AG04450 (cell line): ENCODE data around the gene SLC1A2. TPM values are rescaled to one million over a fixed set of nuclear protein-coding genes. Genes with fewer than 3 reads are reported as not detected.
A peak's percentile ranks its signal among the peaks of the same experiment; 100 is the strongest.

Experiments
- CTCF ChIA-PET: fragments of 300-600, 350-600 bp; formaldehyde crosslinking; extraction: SDS; loops from one replicate; lab custom pipeline; 2022; ENCODE audit warnings: antibody characterized with exemption, inconsistent platforms; lab: Charles Lee
- POLR2A ChIA-PET: fragments of 350-600 bp; formaldehyde crosslinking; extraction: SDS; loops from one replicate; lab custom pipeline; 2021; ENCODE audit warnings: antibody characterized with exemption, inconsistent platforms; lab: Yijun Ruan, JAX
- DNase-seq: peaks from one replicate; pipeline ENCODE4 v3.0.0-alpha.2; 2011; ENCODE audit warnings: low read depth, low spot score
- H3K27ac ChIP-seq: one replicate; pipeline ENCODE4 v1.5.1; 2012; ENCODE audit warnings: low read depth, low read length, control low read depth
- H3K27me3 ChIP-seq: one replicate; pipeline ENCODE4 v1.6.0; 2012; ENCODE audit warnings: low read length; ENCODE audit not compliant: control insufficient read depth, insufficient read depth
- H3K4me3 ChIP-seq: 2 replicates; pipeline ENCODE4 v1.5.1; 2011; ENCODE audit warnings: mild to moderate bottlenecking, low read depth, low read length, control low read depth
- H3K9me3 ChIP-seq: 2 replicates; pipeline ENCODE4 v1.5.1; 2012; ENCODE audit warnings: low read length; ENCODE audit not compliant: control insufficient read depth, insufficient read depth
- CTCF ChIP-seq: IDR thresholded peaks from 2 replicates; pipeline ENCODE4 v1.5.1; 2011; ENCODE audit warnings: low read depth, low read length, control low read depth, inconsistent platforms
- polyA plus RNA-seq: library from polyadenylated mRNA; depleted of rRNA; stranded (reverse); fragments of >200 nt; gene quantifications from 2 replicates; pipeline ENCODE4 v1.2.3, GENCODE V29; 2011

The SLC1A2 gene
- polyA plus RNA-seq, 1 experiment = 1.1 TPM

GRCh38 chr11:35235498-35235897, 183.9 kb downstream of the SLC1A2 start:
- Histone ChIP-seq H3K27me3 (no peaks in the 10 kb centered on the region), H3K4me3 (no peak overlapping the region), H3K9me3 (peaks cover 3% of the 10 kb centered on the region; the same call in 1 of the 2 replicates), H3K27ac (no peak overlapping the region)
- DNase-seq = no peak
- ChIA-PET CTCF (interaction anchor here (0.8 kb wide), 1 partner anchor 295 kb away, joined by 3 read pairs; no protein-coding TSS in a partner anchor), POLR2A (no interaction called here)
- TF ChIP-seq CTCF = no peak

- DNase-seq = no peak
- ChIA-PET CTCF (interaction anchor here (0.8 kb wide), 1 partner anchor 295 kb away, joined by 3 read pairs; no protein-coding TSS in a partner anchor), POLR2A (no interaction called here)
- Histone ChIP-seq H3K27ac (no peak overlapping the region), H3K9me3 (peaks cover 3% of the 10 kb centered on the region; the same call in 1 of the 2 replicates), H3K27me3 (no peaks in the 10 kb centered on the region), H3K4me3 (no peak overlapping the region)
- no peak for TF ChIP-seq CTCF
These were observed 184.2 kb downstream of the SLC1A2 start for GRCh38 chr11:35235157-35235468.

- TF ChIP-seq CTCF = no peak
- no peak overlapping the region for H3K27ac ChIP-seq
- POLR2A ChIA-PET = no interaction called here
- no peak overlapping the region for H3K4me3 ChIP-seq
- peaks cover 3% of the 10 kb centered on the region; the same call in 1 of the 2 replicates for H3K9me3 ChIP-seq
- no peak for DNase-seq
- no peaks in the 10 kb centered on the region for H3K27me3 ChIP-seq
- CTCF ChIA-PET = no interaction called here
These were observed 184.8 kb downstream of the SLC1A2 start for GRCh38 chr11:35234460-35235156.

- ChIA-PET POLR2A (interaction anchor here (0.6 kb wide), 1 partner anchor 51 kb away, joined by 4 read pairs; no protein-coding TSS in a partner anchor), CTCF (no interaction called here)
- Histone ChIP-seq H3K9me3 (peaks cover 3% of the 10 kb centered on the region; the same call in 1 of the 2 replicates), H3K27me3 (no peaks in the 10 kb centered on the region), H3K4me3 (no peak overlapping the region), H3K27ac (peak overlapping the region; percentile 33)
- no peak for DNase-seq
- no peak for TF ChIP-seq CTCF
These were observed 185.8 kb downstream of the SLC1A2 start for GRCh38 chr11:35233518-35233917.

GRCh38 chr11:35232891-35233330, 186.4 kb downstream of the SLC1A2 start:
- ChIA-PET POLR2A (interaction anchor here (0.6 to 0.8 kb wide), 4 partner anchors 35 to 130 kb away, joined by 3 to 6 read pairs (median 4); no protein-coding TSS in a partner anchor), CTCF (interaction anchor here (0.8 to 1.0 kb wide), 2 partner anchors 73 to 306 kb away, joined by 3 read pairs; no protein-coding TSS in a partner anchor)
- DNase-seq = peak; percentile 48
- H3K9me3 ChIP-seq = peaks cover 3% of the 10 kb centered on the region; the same call in 1 of the 2 replicates
- no peak overlapping the region for H3K4me3 ChIP-seq
- no peaks in the 10 kb centered on the region for H3K27me3 ChIP-seq
- TF ChIP-seq CTCF = no peak
- peak overlapping the region; percentile 33 for H3K27ac ChIP-seq
